Body of pancreas (tissue), 4 donors: ENCODE data around the gene SC5D. TPM values are rescaled to one million over a fixed set of nuclear protein-coding genes. Genes with fewer than 3 reads are reported as not detected.

Experiments used
- ATAC-seq: fragments of 150-250 bp; one replicate; pipeline ENCODE4 v1.9.1; 2016
- DNase-seq, 4 donors: peaks; one replicate each; pipeline ENCODE4 v3.0.0-alpha.2; 2019
- H3K27ac ChIP-seq, 4 donors: fragments of 200-600 bp; sonication (generic); 1 replicate in 3 of 4; 2 replicates in 1 of 4; pipeline versions ENCODE4 v1.5.1 to v1.6.1; 2016 to 2019; ENCODE audit warnings: mild to moderate bottlenecking in 1 of 4, mixed read lengths in 1 of 4, moderate library complexity in 1 of 4
- H3K27me3 ChIP-seq, 2 donors: fragments of 200-600 bp; sonication (generic); one replicate each; pipeline ENCODE4 v1.6.0; 2016; ENCODE audit warnings: mild to moderate bottlenecking in 1 of 2
- H3K36me3 ChIP-seq, 2 donors: fragments of 200-600 bp; sonication (generic); replicated peaks in 1 of 2; 2 replicates each; pipeline ENCODE4 v1.5.1; 2016; ENCODE audit warnings: low read depth in 2 of 2; ENCODE audit not compliant: insufficient read depth in 1 of 2
- H3K4me1 ChIP-seq: fragments of 200-600 bp; sonication (generic); one replicate; pipeline ENCODE4 v1.6.0; 2016
- H3K4me3 ChIP-seq, 2 donors: fragments of 200-600 bp; sonication (generic); 1 replicate in 1 of 2; 2 replicates in 1 of 2; pipeline ENCODE4 v1.5.1; 2016 to 2019
- H3K9me3 ChIP-seq, 3 donors: fragments of 200-600 bp; sonication (generic); 1 replicate in 2 of 3; 2 replicates in 1 of 3; pipeline ENCODE4 v1.5.1; 2016
- POLR2A ChIP-seq, 3 donors: fragments of 450-650 bp; IDR thresholded peaks; one replicate each; pipeline ENCODE4 v1.6.1; 2016; ENCODE audit warnings: antibody characterized with exemption in 3 of 3, mild to moderate bottlenecking in 2 of 3
- WGBS, 2 donors: methylation state at CpG; one replicate each; pipeline ENCODE4 v1.1.5; 2017; 5-methylcytosine and 5-hydroxymethylcytosine counted together
- intact Hi-C: fragments of 100-400 bp; cut with DNase I; formaldehyde crosslinking; loops from one replicate; pipeline ENCODE4 v1.15.1; 2023
- total RNA-seq, 2 donors: library from RNA; depleted of rRNA; stranded (reverse); fragments of >200 nt; gene quantifications; one replicate each; pipeline ENCODE4 v1.1.0, GENCODE V29; 2016
- TF ChIP-seq, protein P1 (sequence below), 7 experiments: fragments of 450-650 bp in 4 of 7; fragments of 200-600 bp in 3 of 7; sonication (generic) in 3 of 7; IDR thresholded peaks; one replicate each; pipeline ENCODE4 v1.5.1; 2016 to 2019; ENCODE audit warnings: antibody characterized with exemption in 7 of 7

SC5D gene
- total RNA-seq, 2 donors from 2014 or later: 9.2 to 22.1 TPM

DNA sequence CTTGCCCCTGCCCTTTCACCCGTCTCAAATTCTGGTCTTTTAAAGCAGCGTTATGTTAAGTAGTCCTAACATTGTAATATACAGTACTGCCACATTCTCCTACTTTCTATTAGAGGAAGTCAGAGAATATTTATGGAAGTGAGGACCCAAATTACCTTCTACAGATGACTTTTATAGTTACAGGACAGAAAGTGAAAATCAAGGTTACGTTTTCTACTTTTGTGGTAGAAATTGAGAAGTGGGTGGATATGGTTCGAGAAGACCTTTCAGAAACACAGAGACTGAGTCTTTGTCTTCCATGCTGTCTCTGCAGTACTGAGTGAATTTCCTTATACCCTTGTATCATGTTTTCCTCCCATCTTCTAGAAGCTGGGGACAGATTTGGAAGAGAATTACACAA, 17.1 kb downstream of the SC5D start:
- peaks cover 4 to 16% of the 10 kb centered on the region in 2 donors for H3K36me3 ChIP-seq
- intact Hi-C loops: no loop called here
- H3K27me3 ChIP-seq: no peaks in the 10 kb centered on the region
- no peak for TF ChIP-seq POLR2A (IDR thresholded peaks at IDR 0.05)
- TF ChIP-seq, protein P1, sequence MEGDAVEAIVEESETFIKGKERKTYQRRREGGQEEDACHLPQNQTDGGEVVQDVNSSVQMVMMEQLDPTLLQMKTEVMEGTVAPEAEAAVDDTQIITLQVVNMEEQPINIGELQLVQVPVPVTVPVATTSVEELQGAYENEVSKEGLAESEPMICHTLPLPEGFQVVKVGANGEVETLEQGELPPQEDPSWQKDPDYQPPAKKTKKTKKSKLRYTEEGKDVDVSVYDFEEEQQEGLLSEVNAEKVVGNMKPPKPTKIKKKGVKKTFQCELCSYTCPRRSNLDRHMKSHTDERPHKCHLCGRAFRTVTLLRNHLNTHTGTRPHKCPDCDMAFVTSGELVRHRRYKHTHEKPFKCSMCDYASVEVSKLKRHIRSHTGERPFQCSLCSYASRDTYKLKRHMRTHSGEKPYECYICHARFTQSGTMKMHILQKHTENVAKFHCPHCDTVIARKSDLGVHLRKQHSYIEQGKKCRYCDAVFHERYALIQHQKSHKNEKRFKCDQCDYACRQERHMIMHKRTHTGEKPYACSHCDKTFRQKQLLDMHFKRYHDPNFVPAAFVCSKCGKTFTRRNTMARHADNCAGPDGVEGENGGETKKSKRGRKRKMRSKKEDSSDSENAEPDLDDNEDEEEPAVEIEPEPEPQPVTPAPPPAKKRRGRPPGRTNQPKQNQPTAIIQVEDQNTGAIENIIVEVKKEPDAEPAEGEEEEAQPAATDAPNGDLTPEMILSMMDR (IDR thresholded peaks at IDR 0.05): no peak
- 89 to 91% methylated on average over 4 of the region's 4 CpGs for WGBS, 2 donors
- H3K9me3 ChIP-seq: no peaks in the 10 kb centered on the region
- no peak overlapping the region for H3K27ac ChIP-seq
- H3K4me3 ChIP-seq: no peak overlapping the region
- H3K4me1 ChIP-seq: no peaks in the 10 kb centered on the region
- DNase-seq (no peak), ATAC-seq (no peak)

DNA sequence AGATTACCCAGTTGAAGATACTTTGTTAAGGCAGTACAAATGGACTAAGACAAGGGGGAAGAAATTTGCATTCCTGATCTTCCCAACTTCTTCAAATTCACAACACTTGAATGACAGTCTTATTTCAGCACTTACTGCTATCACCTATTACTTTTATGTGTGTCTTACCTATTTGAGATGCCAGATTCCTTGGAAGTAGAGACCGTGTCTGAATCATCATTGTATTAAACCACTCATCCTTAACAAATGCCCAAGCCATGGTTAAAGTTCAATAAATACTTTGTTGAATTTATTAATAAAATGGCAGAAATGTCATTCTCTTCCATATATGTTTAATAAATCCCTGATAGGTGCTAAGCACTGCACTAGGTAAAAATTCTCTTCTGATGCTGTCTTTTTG, 18.3 kb downstream of the SC5D start:
- ATAC-seq: no peak
- intact Hi-C loops: no loop called here
- 97 to 100% methylated on average over 1 of the region's 1 CpG for WGBS, 2 donors

DNA sequence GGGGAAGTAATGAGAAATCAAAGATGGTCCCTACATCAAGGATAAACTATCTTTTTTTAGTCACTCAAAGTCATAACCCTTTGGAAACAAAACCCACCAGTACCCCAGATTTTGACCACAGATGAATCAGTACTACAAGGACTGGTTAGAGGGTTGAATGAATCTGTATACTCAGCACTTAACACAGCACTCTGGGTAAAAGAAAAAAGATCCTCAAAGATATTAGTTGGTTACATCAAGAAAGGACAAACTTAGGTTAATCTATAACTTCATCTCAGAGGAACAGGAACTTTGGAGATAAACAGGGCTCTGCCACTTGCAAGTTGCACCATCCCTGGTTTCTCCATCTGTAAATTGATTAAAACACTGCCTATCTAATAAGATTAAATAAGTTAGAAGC, 18.8 kb downstream of the SC5D start:
- Histone ChIP-seq H3K4me3 (no peak overlapping the region), H3K36me3 (peaks cover 4 to 12% of the 10 kb centered on the region in 2 donors), H3K27ac (no peak overlapping the region), H3K4me1 (no peaks in the 10 kb centered on the region), H3K9me3 (no peaks in the 10 kb centered on the region), H3K27me3 (no peaks in the 10 kb centered on the region)
- intact Hi-C loops: no loop called here
- DNase-seq (no peak), ATAC-seq (no peak)
- no peak for TF ChIP-seq POLR2A (IDR thresholded peaks at IDR 0.05)
- TF ChIP-seq, protein P1 (IDR thresholded peaks at IDR 0.05): no peak

More for the DNA sequence above, 18.3 kb downstream of the SC5D start:
- Histone ChIP-seq H3K27ac (no peak overlapping the region), H3K4me3 (no peak overlapping the region), H3K9me3 (no peaks in the 10 kb centered on the region), H3K4me1 (no peaks in the 10 kb centered on the region), H3K27me3 (no peaks in the 10 kb centered on the region), H3K36me3 (peaks cover 4 to 14% of the 10 kb centered on the region in 2 donors)
- no peak for DNase-seq
- TF ChIP-seq, protein P1 (IDR thresholded peaks at IDR 0.05): no peak
- TF ChIP-seq POLR2A (IDR thresholded peaks at IDR 0.05): no peak

DNA sequence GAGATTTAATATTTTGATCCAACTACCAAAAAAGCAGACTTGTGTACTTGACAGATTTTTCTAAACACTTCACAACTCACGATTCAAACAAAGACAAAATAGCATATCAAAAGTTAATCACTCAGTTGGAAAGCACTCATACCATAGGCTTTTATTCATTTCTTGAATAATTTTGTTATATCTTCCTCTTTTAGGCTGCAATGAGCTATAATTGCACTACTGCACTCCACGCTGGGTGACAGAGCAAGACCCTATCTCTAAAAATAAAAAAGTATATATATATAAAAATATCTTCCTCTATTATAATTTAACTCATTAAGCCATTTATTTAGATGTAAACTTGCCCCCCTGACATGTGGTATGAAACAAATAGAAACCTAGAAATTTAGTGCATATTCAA, 19.9 kb downstream of the SC5D start:
- no peak for ATAC-seq
- H3K27me3 ChIP-seq: no peaks in the 10 kb centered on the region
- no peak overlapping the region for H3K4me3 ChIP-seq
- no peaks in the 10 kb centered on the region for H3K4me1 ChIP-seq
- intact Hi-C loops: no loop called here
- no peak for DNase-seq
- WGBS, 2 donors: 77 to 82% methylated on average over 2 of the region's 2 CpGs
- H3K27ac ChIP-seq: no peak overlapping the region
- no peaks in the 10 kb centered on the region for H3K9me3 ChIP-seq
- peaks cover 0 to 2% of the 10 kb centered on the region in 2 donors for H3K36me3 ChIP-seq
- TF ChIP-seq, protein P1 (IDR thresholded peaks at IDR 0.05): no peak
- no peak for TF ChIP-seq POLR2A (IDR thresholded peaks at IDR 0.05)
